Tibial artery (tissue), 4 donors: ENCODE results near the gene DLG2.

Experiments
- DNase-seq, 2 donors: peaks; one replicate each; pipeline ENCODE4 v3.0.0-alpha.2; 2019
- H3K27ac ChIP-seq, 2 donors: fragments of 200-600 bp; sonication (generic) in 1 of 2; 1 replicate in 1 of 2; 2 replicates in 1 of 2; pipeline ENCODE4 v1.5.1; 2018 to 2019; ENCODE audit warnings: mild to moderate bottlenecking in 1 of 2
- H3K27me3 ChIP-seq, 2 donors: fragments of 200-600 bp; sonication (generic) in 1 of 2; one replicate each; pipeline versions ENCODE4 v1.5.1 to v1.6.0; 2016 to 2019
- H3K36me3 ChIP-seq, 3 donors: fragments of 200-600 bp; sonication (generic) in 2 of 3; one replicate each; pipeline ENCODE4 v1.5.1; 2016 to 2019; ENCODE audit warnings: mild to moderate bottlenecking in 2 of 3
- H3K4me1 ChIP-seq, 4 donors: fragments of 200-600 bp; sonication (generic) in 2 of 4; 1 replicate in 3 of 4; 2 replicates in 1 of 4; pipeline ENCODE4 v1.5.1; 2016 to 2019
- H3K4me3 ChIP-seq, 2 donors: fragments of 200-600 bp; sonication (generic) in 1 of 2; 1 replicate in 1 of 2; 2 replicates in 1 of 2; pipeline ENCODE4 v1.5.1; 2018 to 2019; ENCODE audit warnings: mild to moderate bottlenecking in 2 of 2
- H3K9me3 ChIP-seq, 3 donors: fragments of 200-600 bp; sonication (generic) in 1 of 3; one replicate each; pipeline ENCODE4 v1.5.1; 2016 to 2019
- CTCF ChIP-seq, 2 experiments: fragments of 200-600 bp in 1 of 2; fragments of 450-650 bp in 1 of 2; IDR thresholded peaks; one replicate each; pipeline ENCODE4 v1.5.1; 2017 to 2019; ENCODE audit warnings: antibody characterized with exemption in 2 of 2, mild to moderate bottlenecking in 1 of 2, moderate library complexity in 1 of 2
- intact Hi-C: fragments of 100-400 bp; cut with DNase I; formaldehyde crosslinking; loops from one replicate; pipeline ENCODE4 v1.15.0; 2023; ENCODE audit warnings: low total_unique reads

The DLG2 gene

GRCh38 chr11:83641511-83641910, 1985.6 kb downstream of the DLG2 start:
- intact Hi-C loops, result no loop called here
- TF ChIP-seq CTCF (IDR thresholded peaks at IDR 0.05), result no peak
- DNase-seq, result no peak

GRCh38 chr11:83639995-83640758, 1987.0 kb downstream of the DLG2 start:
- Histone ChIP-seq H3K27me3 (no peaks in the 10 kb centered on the region), H3K9me3 (no peaks in the 10 kb centered on the region), H3K36me3 (no peaks in the 10 kb centered on the region), H3K27ac (no peak overlapping the region), H3K4me1 (peaks cover 0 to 18% (median 2%) of the 10 kb centered on the region in 4 donors), H3K4me3 (no peak overlapping the region)
- intact Hi-C loops, result loop anchor here (10.0 kb wide), 1 partner anchor 55 kb away; no protein-coding TSS in a partner anchor
- TF ChIP-seq CTCF (IDR thresholded peaks at IDR 0.05), result no peak
- DNase-seq, result no peak

More at GRCh38 chr11:83641511-83641910, 1985.6 kb downstream of the DLG2 start:
- Histone ChIP-seq H3K27ac (no peak overlapping the region), H3K27me3 (no peaks in the 10 kb centered on the region), H3K9me3 (no peaks in the 10 kb centered on the region), H3K4me1 (peaks cover 0 to 18% (median 2%) of the 10 kb centered on the region in 4 donors), H3K36me3 (no peaks in the 10 kb centered on the region), H3K4me3 (no peak overlapping the region)

- Histone ChIP-seq H3K4me1 (no peaks in the 10 kb centered on the region), H3K27me3 (no peaks in the 10 kb centered on the region), H3K4me3 (no peak overlapping the region), H3K27ac (no peak overlapping the region), H3K9me3 (no peaks in the 10 kb centered on the region), H3K36me3 (no peaks in the 10 kb centered on the region)
- no peak for TF ChIP-seq CTCF (IDR thresholded peaks at IDR 0.05)
- no peak for DNase-seq
- intact Hi-C loops, result loop anchor here (10.0 kb wide), 1 partner anchor 60 kb away; no protein-coding TSS in a partner anchor
These were observed 1992.0 kb downstream of the DLG2 start for GRCh38 chr11:83635166-83635565.

GRCh38 chr11:83630211-83630610, 1996.9 kb downstream of the DLG2 start:
- no peak overlapping the region for H3K27ac ChIP-seq
- intact Hi-C loops, result loop anchor here (10.0 kb wide), 1 partner anchor 65 kb away; no protein-coding TSS in a partner anchor

GRCh38 chr11:83629775-83630174, 1997.4 kb downstream of the DLG2 start:
- TF ChIP-seq CTCF (IDR thresholded peaks at IDR 0.05), result no peak
- intact Hi-C loops, result loop anchor here (10.0 kb wide), 1 partner anchor 65 kb away; no protein-coding TSS in a partner anchor
- no peaks in the 10 kb centered on the region for H3K4me1 ChIP-seq
- no peak overlapping the region for H3K27ac ChIP-seq
- H3K27me3 ChIP-seq, result no peaks in the 10 kb centered on the region
- H3K36me3 ChIP-seq, result no peaks in the 10 kb centered on the region
- no peaks in the 10 kb centered on the region for H3K9me3 ChIP-seq
- no peak for DNase-seq
- H3K4me3 ChIP-seq, result no peak overlapping the region

More at GRCh38 chr11:83630211-83630610, 1996.9 kb downstream of the DLG2 start:
- Histone ChIP-seq H3K9me3 (no peaks in the 10 kb centered on the region), H3K4me1 (no peaks in the 10 kb centered on the region), H3K27me3 (no peaks in the 10 kb centered on the region), H3K4me3 (no peak overlapping the region), H3K36me3 (no peaks in the 10 kb centered on the region)
- DNase-seq, result no peak
- no peak for TF ChIP-seq CTCF (IDR thresholded peaks at IDR 0.05)
